K562 (cell line): ENCODE measurements around the gene SLC43A2. TPM values are rescaled to one million over a fixed set of nuclear protein-coding genes. Genes with fewer than 3 reads are reported as not detected.

Experiments
- ADNP ChIP-seq: fragments of 200-800 bp; sonication (Bioruptor generic); IDR thresholded peaks from 2 replicates; pipeline ENCODE4 v1.6.1; 2016; ENCODE audit warnings: missing genetic modification characterization, missing compliant biosample characterization
- ETV5 ChIP-seq: sonication (generic); formaldehyde crosslinking; IDR thresholded peaks from 2 replicates; pipeline ENCODE4 v1.4.0; 2020; ENCODE audit warnings: low read depth, mild to moderate bottlenecking, missing genetic modification reagents
- HDGF ChIP-seq: fragments of 450-650 bp; IDR thresholded peaks from 2 replicates; pipeline ENCODE4 v1.6.1; 2016
- NEUROD1 ChIP-seq: fragments of 150-350 bp; IDR thresholded peaks from 2 replicates; pipeline ENCODE4 v1.6.1; 2014; ENCODE audit warnings: borderline replicate concordance, low read length, low read depth; ENCODE audit not compliant: partially characterized antibody
- POLR2H ChIP-seq: IDR thresholded peaks from 2 replicates; pipeline ENCODE4 v1.6.1; 2016; ENCODE audit warnings: missing genetic modification characterization, low read depth, mild to moderate bottlenecking, control low read depth, missing compliant biosample characterization, moderate library complexity
- RAD51 ChIP-seq: fragments of 450-650 bp; IDR thresholded peaks from 2 replicates; pipeline ENCODE4 v1.7.1; 2016; ENCODE audit warnings: low read depth, mild to moderate bottlenecking, borderline replicate concordance
- SREBF2 ChIP-seq: sonication (generic); formaldehyde crosslinking; IDR thresholded peaks from 2 replicates; pipeline ENCODE4 v1.4.0; 2020; ENCODE audit warnings: mild to moderate bottlenecking, missing genetic modification reagents
- TCF3 ChIP-seq: sonication (generic); formaldehyde crosslinking; IDR thresholded peaks from 2 replicates; pipeline ENCODE4 v1.4.0; 2020; ENCODE audit warnings: mild to moderate bottlenecking, missing genetic modification reagents
- polyA plus RNA-seq, 8 experiments: library from polyadenylated mRNA; depleted of rRNA in 4 of 8; stranded (reverse) in 5 of 8; unstranded in 3 of 8; fragments of >200 nt; fragmentation: Nextera tagmentation in 2 of 8; fragmentation: Illumina TruSeq in 1 of 8; extraction: Ambion mirVana in 2 of 8; extraction: Trizol in 1 of 8; gene quantifications; 2 replicates each; pipeline versions ENCODE4 v1.2.1 to v1.2.3, GENCODE V29; 2011 to 2014; ENCODE audit warnings: inconsistent platforms in 1 of 8, missing spikeins in 1 of 8
- total RNA-seq, 7 experiments: library from RNA; depleted of rRNA in 6 of 7; stranded (reverse); fragments of >200 nt in 6 of 7; fragmentation: Illumina TruSeq in 2 of 7; extraction: Trizol in 2 of 7; gene quantifications; 2 replicates each; pipeline versions ENCODE4 v1.2.1 to v1.2.3, GENCODE V29; 2011 to 2021; ENCODE audit warnings: low replicate concordance in 1 of 7
- TF ChIP-seq, protein P1 (sequence below): fragments of 250-450 bp; sonication (Bioruptor Pico); IDR thresholded peaks from 2 replicates; pipeline ENCODE4 v1.5.0; 2021; ENCODE audit warnings: mild to moderate bottlenecking, moderate library complexity
- TF ChIP-seq, protein P2 (sequence below): fragments of 250-450 bp; sonication (Bioruptor Pico); IDR thresholded peaks from 2 replicates; pipeline ENCODE4 v1.8.0; 2022; ENCODE audit warnings: inconsistent platforms, mild to moderate bottlenecking, moderate library complexity, borderline replicate concordance
- TF ChIP-seq, protein P3 (sequence below): fragments of 450-650 bp; IDR thresholded peaks from 2 replicates; pipeline ENCODE4 v1.6.1; 2017; ENCODE audit warnings: antibody characterized with exemption
- TF ChIP-seq, protein P4 (sequence below): IDR thresholded peaks from 3 replicates; pipeline ENCODE4 v1.6.1; 2011; ENCODE audit warnings: borderline replicate concordance, mild to moderate bottlenecking; ENCODE audit not compliant: insufficient read length, insufficient read depth
- TF ChIP-seq, protein P5 (sequence below): fragments of 450-650 bp; IDR thresholded peaks from 2 replicates; pipeline ENCODE4 v1.6.1; 2017; ENCODE audit warnings: mild to moderate bottlenecking, moderate library complexity

SLC43A2 gene
- total and polyA plus RNA-seq, 9 of the 15 experiments (the other 6 are each of a cell fraction or from before 2014, with no cell fraction given) = 0.03 to 10.2 (median 3.6) TPM

DNA sequence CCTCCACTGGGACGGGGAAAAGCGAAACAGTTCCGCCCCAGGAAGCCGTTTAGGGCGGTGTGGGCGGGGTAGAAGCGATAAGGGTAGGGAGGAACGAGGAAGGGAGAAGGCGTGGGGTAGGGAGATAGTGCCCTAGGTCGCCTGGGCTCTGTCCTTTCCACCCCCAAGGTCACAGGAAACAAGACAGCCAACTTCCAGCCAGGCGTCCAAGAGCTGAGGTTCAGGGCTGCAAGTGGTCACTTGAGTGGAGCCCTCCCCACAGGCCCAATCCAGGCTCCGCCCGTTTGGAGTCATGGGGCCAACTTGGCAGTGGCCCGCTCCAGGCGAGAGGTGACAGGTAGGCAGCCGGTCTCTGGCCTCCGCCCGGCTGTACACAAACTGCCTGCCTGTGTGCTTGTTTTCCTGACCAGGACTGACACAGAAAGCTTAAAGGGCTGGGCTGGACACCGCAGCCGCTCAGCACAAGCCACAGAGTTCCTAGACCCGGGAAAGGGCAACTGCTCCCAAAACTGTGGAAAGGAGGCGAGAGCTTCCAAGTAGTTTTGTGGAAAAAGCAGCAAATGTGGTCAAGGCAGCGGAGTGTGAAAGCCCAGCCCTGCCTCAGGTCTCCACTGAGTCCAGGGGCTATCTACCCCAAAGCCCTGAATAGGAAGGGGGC, 21.3 kb upstream of the SLC43A2 start, which contains the start of gene RILP (continued):
- TF ChIP-seq, protein P1, sequence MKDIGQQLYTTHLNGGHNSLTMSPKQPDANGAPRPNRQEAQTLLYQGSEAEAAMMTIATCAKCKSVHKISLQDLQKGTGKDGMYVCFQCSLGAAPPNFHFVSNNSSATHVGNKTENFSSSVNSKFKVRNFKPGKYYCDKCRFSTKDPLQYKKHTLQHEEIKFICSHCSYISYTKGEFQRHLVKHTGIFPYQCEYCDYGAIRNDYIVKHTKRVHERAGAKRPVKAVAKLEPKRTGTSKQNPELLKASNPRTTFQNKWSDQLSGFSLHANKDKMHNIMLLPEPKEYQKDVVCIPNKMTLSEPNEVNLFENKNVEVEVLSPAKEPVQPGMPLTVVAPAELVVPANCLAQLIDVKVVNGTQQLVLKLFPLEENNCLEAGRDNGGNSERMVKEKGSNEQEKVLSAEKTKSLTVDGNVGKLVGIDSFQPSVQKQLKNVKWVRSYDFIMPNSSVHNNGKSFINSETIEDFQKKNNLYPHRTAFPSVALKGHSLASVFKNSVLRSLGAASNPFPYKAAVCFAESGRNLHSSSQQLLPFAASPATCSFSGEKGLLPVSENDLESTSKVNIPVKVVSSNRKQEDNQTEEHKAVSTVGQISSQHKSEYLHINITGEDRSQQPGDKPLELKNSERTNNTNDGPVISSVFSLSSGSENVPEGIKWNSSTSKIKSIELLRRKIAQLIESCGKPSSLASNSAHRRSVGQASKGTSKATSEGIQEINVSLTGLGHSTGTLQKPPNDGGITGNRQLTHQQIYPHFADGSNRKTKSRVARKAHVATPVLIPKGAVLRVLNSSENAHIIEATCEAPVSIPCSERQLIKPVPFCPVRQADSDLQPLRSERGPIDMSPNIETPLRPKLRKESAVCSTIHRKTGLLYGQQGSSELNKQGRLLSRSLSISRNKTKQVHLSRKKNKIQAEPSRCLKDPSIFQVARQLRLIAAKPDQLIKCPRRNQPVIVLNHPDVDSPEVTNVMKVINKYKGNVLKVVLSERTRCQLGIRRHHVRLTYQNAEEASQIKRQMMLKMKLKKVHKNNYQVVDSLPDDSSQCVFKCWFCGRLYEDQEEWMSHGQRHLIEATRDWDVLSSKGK (CRISPR knock-in tag) = no peak
- TF ChIP-seq, protein P2, sequence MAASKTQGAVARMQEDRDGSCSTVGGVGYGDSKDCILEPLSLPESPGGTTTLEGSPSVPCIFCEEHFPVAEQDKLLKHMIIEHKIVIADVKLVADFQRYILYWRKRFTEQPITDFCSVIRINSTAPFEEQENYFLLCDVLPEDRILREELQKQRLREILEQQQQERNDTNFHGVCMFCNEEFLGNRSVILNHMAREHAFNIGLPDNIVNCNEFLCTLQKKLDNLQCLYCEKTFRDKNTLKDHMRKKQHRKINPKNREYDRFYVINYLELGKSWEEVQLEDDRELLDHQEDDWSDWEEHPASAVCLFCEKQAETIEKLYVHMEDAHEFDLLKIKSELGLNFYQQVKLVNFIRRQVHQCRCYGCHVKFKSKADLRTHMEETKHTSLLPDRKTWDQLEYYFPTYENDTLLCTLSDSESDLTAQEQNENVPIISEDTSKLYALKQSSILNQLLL (CRISPR knock-in tag) = no peak
- TF ChIP-seq, protein P3, sequence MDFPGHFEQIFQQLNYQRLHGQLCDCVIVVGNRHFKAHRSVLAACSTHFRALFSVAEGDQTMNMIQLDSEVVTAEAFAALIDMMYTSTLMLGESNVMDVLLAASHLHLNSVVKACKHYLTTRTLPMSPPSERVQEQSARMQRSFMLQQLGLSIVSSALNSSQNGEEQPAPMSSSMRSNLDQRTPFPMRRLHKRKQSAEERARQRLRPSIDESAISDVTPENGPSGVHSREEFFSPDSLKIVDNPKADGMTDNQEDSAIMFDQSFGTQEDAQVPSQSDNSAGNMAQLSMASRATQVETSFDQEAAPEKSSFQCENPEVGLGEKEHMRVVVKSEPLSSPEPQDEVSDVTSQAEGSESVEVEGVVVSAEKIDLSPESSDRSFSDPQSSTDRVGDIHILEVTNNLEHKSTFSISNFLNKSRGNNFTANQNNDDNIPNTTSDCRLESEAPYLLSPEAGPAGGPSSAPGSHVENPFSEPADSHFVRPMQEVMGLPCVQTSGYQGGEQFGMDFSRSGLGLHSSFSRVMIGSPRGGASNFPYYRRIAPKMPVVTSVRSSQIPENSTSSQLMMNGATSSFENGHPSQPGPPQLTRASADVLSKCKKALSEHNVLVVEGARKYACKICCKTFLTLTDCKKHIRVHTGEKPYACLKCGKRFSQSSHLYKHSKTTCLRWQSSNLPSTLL = no peak
- TF ChIP-seq RAD51 = 0 out of 2 replicates have a peak, but pooled peaks have one; percentile 19
- TF ChIP-seq, protein P4, sequence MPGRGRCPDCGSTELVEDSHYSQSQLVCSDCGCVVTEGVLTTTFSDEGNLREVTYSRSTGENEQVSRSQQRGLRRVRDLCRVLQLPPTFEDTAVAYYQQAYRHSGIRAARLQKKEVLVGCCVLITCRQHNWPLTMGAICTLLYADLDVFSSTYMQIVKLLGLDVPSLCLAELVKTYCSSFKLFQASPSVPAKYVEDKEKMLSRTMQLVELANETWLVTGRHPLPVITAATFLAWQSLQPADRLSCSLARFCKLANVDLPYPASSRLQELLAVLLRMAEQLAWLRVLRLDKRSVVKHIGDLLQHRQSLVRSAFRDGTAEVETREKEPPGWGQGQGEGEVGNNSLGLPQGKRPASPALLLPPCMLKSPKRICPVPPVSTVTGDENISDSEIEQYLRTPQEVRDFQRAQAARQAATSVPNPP = no peak
- peak; percentile 64 for TF ChIP-seq NEUROD1
- TF ChIP-seq, protein P5, sequence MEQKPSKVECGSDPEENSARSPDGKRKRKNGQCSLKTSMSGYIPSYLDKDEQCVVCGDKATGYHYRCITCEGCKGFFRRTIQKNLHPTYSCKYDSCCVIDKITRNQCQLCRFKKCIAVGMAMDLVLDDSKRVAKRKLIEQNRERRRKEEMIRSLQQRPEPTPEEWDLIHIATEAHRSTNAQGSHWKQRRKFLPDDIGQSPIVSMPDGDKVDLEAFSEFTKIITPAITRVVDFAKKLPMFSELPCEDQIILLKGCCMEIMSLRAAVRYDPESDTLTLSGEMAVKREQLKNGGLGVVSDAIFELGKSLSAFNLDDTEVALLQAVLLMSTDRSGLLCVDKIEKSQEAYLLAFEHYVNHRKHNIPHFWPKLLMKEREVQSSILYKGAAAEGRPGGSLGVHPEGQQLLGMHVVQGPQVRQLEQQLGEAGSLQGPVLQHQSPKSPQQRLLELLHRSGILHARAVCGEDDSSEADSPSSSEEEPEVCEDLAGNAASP = no peak
- TF ChIP-seq POLR2H (tag) = peak; percentile 76; the same call in 1 of the 2 replicates
- no peak for TF ChIP-seq ADNP
- TF ChIP-seq ETV5 (CRISPR knock-in tag) = peak; percentile 94
- no peak for TF ChIP-seq HDGF
- TF ChIP-seq SREBF2 = no peak
- TF ChIP-seq TCF3 (CRISPR knock-in tag) = peak; percentile 92
